ENCODE data around the gene SPRR3. TPM values are rescaled to one million over a fixed set of nuclear protein-coding genes. Genes with fewer than 3 reads are reported as not detected.
"Not testable (repeated sequence)": the region's sequence is repeated elsewhere in the genome, so short reads cannot be mapped to it uniquely, and the experiment has no call there.

Gene SPRR3
- polyA plus RNA-seq, 12 donors, result 0.97 to 142 (median 41.0) TPM; not detected in 7

- no peak for DNase-seq
Observed at GRCh38 chr1:152982076-152982475, 19.5 kb upstream of the SPRR3 start.

- DNase-seq, result no peak
Observed at GRCh38 chr1:152983234-152983633, 18.3 kb upstream of the SPRR3 start.

- no peak for DNase-seq
Observed at GRCh38 chr1:152983743-152984142, 17.8 kb upstream of the SPRR3 start, which contains the start of gene SPRR1A. SPRR1A (plus strand) TSS chr1:152984081; CDS start chr1:152985231, 1,150 bp downstream.

GRCh38 chr1:152986578-152986977 is 15.0 kb upstream of the SPRR3 start:
- DNase-seq, result no peak

GRCh38 chr1:152993186-152993585 is 8.4 kb upstream of the SPRR3 start:
- no peak for DNase-seq

- DNase-seq, result no peak
Observed at GRCh38 chr1:152995842-152996241, 5.7 kb upstream of the SPRR3 start.

GRCh38 chr1:152996633-152997400 is 4.7 kb upstream of the SPRR3 start:
- no peak for DNase-seq

GRCh38 chr1:152997901-152998300 is 3.6 kb upstream of the SPRR3 start:
- no peak for DNase-seq

- DNase-seq, result no peak
Observed at GRCh38 chr1:152998476-152998875, 3.1 kb upstream of the SPRR3 start.

- DNase-seq, result no peak
Observed at GRCh38 chr1:152999818-153000217, 1.7 kb upstream of the SPRR3 start.

GRCh38 chr1:153000294-153000693 is 1.3 kb upstream of the SPRR3 start:
- no peak for DNase-seq

GRCh38 chr1:153011235-153011758 is 9.7 kb downstream of the SPRR3 start:
- not testable (repeated sequence) for DNase-seq

- DNase-seq, result not testable (repeated sequence)
Observed at GRCh38 chr1:153021829-153022228, 20.3 kb downstream of the SPRR3 start.

GRCh38 chr1:153022340-153022739 is 20.8 kb downstream of the SPRR3 start:
- not testable (repeated sequence) for DNase-seq

- no peak for DNase-seq
Observed at GRCh38 chr1:153023109-153023508, 21.6 kb downstream of the SPRR3 start.

GRCh38 chr1:153024413-153024812 is 22.9 kb downstream of the SPRR3 start:
- no peak for DNase-seq

- no peak for DNase-seq
Observed at GRCh38 chr1:153025797-153026196, 24.2 kb downstream of the SPRR3 start.

- no peak for DNase-seq
Observed at GRCh38 chr1:153028766-153029165, 27.2 kb downstream of the SPRR3 start.

- no peak for DNase-seq
Observed at GRCh38 chr1:153030895-153031294, 29.3 kb downstream of the SPRR3 start, which contains the start of gene SPRR1B. SPRR1B (plus strand) TSS chr1:153031203; CDS start chr1:153032346, 1,143 bp downstream.

GRCh38 chr1:153032073-153032472 is 30.5 kb downstream of the SPRR3 start:
- no peak for DNase-seq

GRCh38 chr1:153032677-153033308 is 31.2 kb downstream of the SPRR3 start:
- no peak for DNase-seq

GRCh38 chr1:153035211-153035610 is 33.7 kb downstream of the SPRR3 start:
- no peak for DNase-seq
